ENCODE measurements around the gene SYN1. TPM values are rescaled to one million over a fixed set of nuclear protein-coding genes. Genes with fewer than 3 reads are reported as not detected.

Gene SYN1
- total RNA-seq, 4 donors from 2014 or later = 0.16 to 0.41 (median 0.39) TPM

- no peak for DNase-seq
- TF ChIP-seq POLR2AphosphoS5 (IDR thresholded peaks at IDR 0.05) (no peak), POLR2A (IDR thresholded peaks at IDR 0.05) (no peak), EP300 (IDR thresholded peaks at IDR 0.05; ENCODE audit: low read depth) (no peak)
- TF ChIP-seq, protein P1, sequence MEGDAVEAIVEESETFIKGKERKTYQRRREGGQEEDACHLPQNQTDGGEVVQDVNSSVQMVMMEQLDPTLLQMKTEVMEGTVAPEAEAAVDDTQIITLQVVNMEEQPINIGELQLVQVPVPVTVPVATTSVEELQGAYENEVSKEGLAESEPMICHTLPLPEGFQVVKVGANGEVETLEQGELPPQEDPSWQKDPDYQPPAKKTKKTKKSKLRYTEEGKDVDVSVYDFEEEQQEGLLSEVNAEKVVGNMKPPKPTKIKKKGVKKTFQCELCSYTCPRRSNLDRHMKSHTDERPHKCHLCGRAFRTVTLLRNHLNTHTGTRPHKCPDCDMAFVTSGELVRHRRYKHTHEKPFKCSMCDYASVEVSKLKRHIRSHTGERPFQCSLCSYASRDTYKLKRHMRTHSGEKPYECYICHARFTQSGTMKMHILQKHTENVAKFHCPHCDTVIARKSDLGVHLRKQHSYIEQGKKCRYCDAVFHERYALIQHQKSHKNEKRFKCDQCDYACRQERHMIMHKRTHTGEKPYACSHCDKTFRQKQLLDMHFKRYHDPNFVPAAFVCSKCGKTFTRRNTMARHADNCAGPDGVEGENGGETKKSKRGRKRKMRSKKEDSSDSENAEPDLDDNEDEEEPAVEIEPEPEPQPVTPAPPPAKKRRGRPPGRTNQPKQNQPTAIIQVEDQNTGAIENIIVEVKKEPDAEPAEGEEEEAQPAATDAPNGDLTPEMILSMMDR (IDR thresholded peaks at IDR 0.05) = no peak
- H3K4me3 ChIP-seq = no peak overlapping the region
- H3K9me3 ChIP-seq = no peaks in the 10 kb centered on the region
- no peak overlapping the region for H3K27ac ChIP-seq
- peaks cover 0 to 4% (median 2%) of the 10 kb centered on the region in 4 donors for H3K4me1 ChIP-seq
- peaks cover 5% of the 10 kb centered on the region for H3K27me3 ChIP-seq
- intact Hi-C loops (cut with DNase I; ENCODE audit: low total_unique reads) (no loop called here), in situ Hi-C loops (cut with MboI; ENCODE audit: low pct_ligation_motif_present in 1 of 4, low pct_unique_long_range_greater_than_20kb in 1 of 4, low sequenced_read_pairs in 3 of 4) (no loop called here)
- H3K36me3 ChIP-seq = no peaks in the 10 kb centered on the region
- 85% methylated on average over 6 of the region's 6 CpGs; no CpG with 5 or more reads in 1 of the 2 donors for WGBS, 2 donors (ENCODE audit: low coverage in 1 of 2)
Measured at GRCh38 chrX:47621851-47622250, 2.2 kb upstream of the SYN1 start.

DNA sequence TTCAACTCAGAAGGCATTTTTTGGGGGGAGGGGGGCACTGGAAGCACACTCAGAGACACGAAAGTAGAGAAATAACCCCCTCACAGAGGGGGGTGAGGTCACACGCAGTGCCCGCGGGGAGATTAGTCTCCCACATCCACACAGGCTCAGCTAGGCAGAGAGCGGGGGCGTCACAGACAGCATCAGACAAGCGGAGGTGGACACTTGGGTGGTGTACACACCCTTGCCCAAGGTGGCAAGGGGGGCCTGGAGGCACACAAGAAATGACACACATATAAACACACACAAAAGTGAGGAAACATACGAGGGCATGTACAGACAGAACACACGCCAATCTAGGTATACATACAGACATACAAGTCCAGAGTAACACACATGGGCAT, 637 bp upstream of the SYN1 start:
- Histone ChIP-seq H3K27ac (no peak overlapping the region), H3K27me3 (peaks cover 5% of the 10 kb centered on the region), H3K9me3 (no peaks in the 10 kb centered on the region), H3K36me3 (no peaks in the 10 kb centered on the region), H3K4me1 (peaks cover 0 to 4% (median 2%) of the 10 kb centered on the region in 4 donors), H3K4me3 (no peak overlapping the region)
- WGBS, 2 donors (ENCODE audit: low coverage in 1 of 2) = 60 to 70% methylated on average over 2 to 9 of the region's 9 CpGs
- in situ Hi-C loops (cut with MboI; ENCODE audit: low pct_ligation_motif_present in 1 of 4, low pct_unique_long_range_greater_than_20kb in 1 of 4, low sequenced_read_pairs in 3 of 4) (no loop called here), intact Hi-C loops (cut with DNase I; ENCODE audit: low total_unique reads) (no loop called here)
- no peak for TF ChIP-seq POLR2AphosphoS5 (IDR thresholded peaks at IDR 0.05)
- TF ChIP-seq POLR2A (IDR thresholded peaks at IDR 0.05) = no peak
- TF ChIP-seq EP300 (IDR thresholded peaks at IDR 0.05; ENCODE audit: low read depth) = no peak
- TF ChIP-seq, protein P1 (IDR thresholded peaks at IDR 0.05) = no peak
- DNase-seq = no peak

- H3K4me3 ChIP-seq = peak overlapping the region in 1 of 4 donors; percentile 43
- intact Hi-C loops (cut with DNase I; ENCODE audit: low total_unique reads) = no loop called here
- TF ChIP-seq, protein P1 (IDR thresholded peaks at IDR 0.05) = no peak
- TF ChIP-seq POLR2A (IDR thresholded peaks at IDR 0.05) (no peak), POLR2AphosphoS5 (IDR thresholded peaks at IDR 0.05) (no peak), EP300 (IDR thresholded peaks at IDR 0.05; ENCODE audit: low read depth) (no peak)
- no peaks in the 10 kb centered on the region for H3K9me3 ChIP-seq
- H3K36me3 ChIP-seq = no peaks in the 10 kb centered on the region
- in situ Hi-C loops (cut with MboI; ENCODE audit: low pct_ligation_motif_present in 1 of 4, low pct_unique_long_range_greater_than_20kb in 1 of 4, low sequenced_read_pairs in 3 of 4) = no loop called here
- H3K4me1 ChIP-seq = peaks cover 0 to 4% (median 2%) of the 10 kb centered on the region in 4 donors
- no peak for DNase-seq
- no peak overlapping the region for H3K27ac ChIP-seq
- peaks cover 5% of the 10 kb centered on the region for H3K27me3 ChIP-seq
- 69 to 80% methylated on average over 2 to 32 of the region's 32 CpGs for WGBS, 2 donors (ENCODE audit: low coverage in 1 of 2)
Measured at GRCh38 chrX:47618923-47619485, 653 bp downstream of the SYN1 start.

DNA sequence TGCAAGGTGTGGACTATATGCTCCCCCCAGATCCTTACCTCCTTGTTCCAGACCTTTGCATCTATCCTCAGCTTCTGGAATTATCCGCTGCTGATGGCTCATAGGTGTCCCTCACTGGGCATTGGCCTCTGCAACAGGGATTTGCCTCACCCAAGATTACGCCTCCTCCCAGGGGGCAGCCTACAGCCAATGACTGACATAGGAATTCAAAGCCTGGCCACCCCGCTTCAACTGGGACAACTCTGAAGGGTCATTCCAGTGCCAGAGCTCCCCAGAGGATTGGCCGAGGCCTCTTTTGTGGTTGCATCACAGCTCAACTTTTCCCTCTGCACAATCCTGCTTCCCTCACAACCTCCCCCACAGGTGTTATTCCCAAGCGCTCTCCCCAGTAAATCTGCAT, 5.0 kb downstream of the SYN1 start:
- in situ Hi-C loops (cut with MboI; ENCODE audit: low pct_ligation_motif_present in 1 of 4, low pct_unique_long_range_greater_than_20kb in 1 of 4, low sequenced_read_pairs in 3 of 4) (no loop called here), intact Hi-C loops (cut with DNase I; ENCODE audit: low total_unique reads) (no loop called here)
- no peaks in the 10 kb centered on the region for H3K36me3 ChIP-seq
- no peak for DNase-seq
- WGBS, 2 donors (ENCODE audit: low coverage in 1 of 2) = 78 to 80% methylated on average over 1 to 5 of the region's 5 CpGs
- H3K4me1 ChIP-seq = peaks cover 0 to 3% (median 0%) of the 10 kb centered on the region in 4 donors
- peaks cover 5% of the 10 kb centered on the region for H3K27me3 ChIP-seq
- H3K9me3 ChIP-seq = no peaks in the 10 kb centered on the region
- no peak overlapping the region for H3K4me3 ChIP-seq
- TF ChIP-seq, protein P1 (IDR thresholded peaks at IDR 0.05) = no peak
- TF ChIP-seq EP300 (IDR thresholded peaks at IDR 0.05; ENCODE audit: low read depth) = no peak
- no peak for TF ChIP-seq POLR2A (IDR thresholded peaks at IDR 0.05)
- no peak for TF ChIP-seq POLR2AphosphoS5 (IDR thresholded peaks at IDR 0.05)
- H3K27ac ChIP-seq = no peak overlapping the region
